A204.1 (cell line): ENCODE measurements around the gene NFIC.
"Not testable (repeated sequence)": the region's sequence is repeated elsewhere in the genome, so short reads cannot be mapped to it uniquely, and the experiment has no call there.

Source experiments
- FAIRE-seq: peaks from 2 replicates; lab custom pipeline; 2012; peaks lifted over from hg19 to GRCh38; lab: Jason Lieb, UNC

Gene NFIC

GRCh38 chr19:3426433-3426832, 60.0 kb downstream of the NFIC start:
- FAIRE-seq, result no peak

- FAIRE-seq, result not testable (repeated sequence)
Observed at GRCh38 chr19:3430366-3430680, 63.9 kb downstream of the NFIC start.

GRCh38 chr19:3431760-3432397, 65.5 kb downstream of the NFIC start:
- no peak for FAIRE-seq

GRCh38 chr19:3433313-3433712, 66.9 kb downstream of the NFIC start:
- no peak for FAIRE-seq

- FAIRE-seq, result no peak
Observed at GRCh38 chr19:3433805-3434540, 67.6 kb downstream of the NFIC start.

- no peak for FAIRE-seq
Observed at GRCh38 chr19:3434630-3435553, 68.5 kb downstream of the NFIC start.

- no peak for FAIRE-seq
Observed at GRCh38 chr19:3440082-3440481, 73.7 kb downstream of the NFIC start.

- FAIRE-seq, result no peak
Observed at GRCh38 chr19:3441089-3441985, 75.0 kb downstream of the NFIC start.

- no peak for FAIRE-seq
Observed at GRCh38 chr19:3441986-3442329, 75.6 kb downstream of the NFIC start.

- FAIRE-seq, result no peak
Observed at GRCh38 chr19:3442487-3443071, 76.2 kb downstream of the NFIC start.

- no peak for FAIRE-seq
Observed at GRCh38 chr19:3443840-3444694, 77.7 kb downstream of the NFIC start.

GRCh38 chr19:3444695-3445234, 78.4 kb downstream of the NFIC start:
- no peak for FAIRE-seq

- not testable (repeated sequence) for FAIRE-seq
Observed at GRCh38 chr19:3446657-3447056, 80.3 kb downstream of the NFIC start.

- no peak for FAIRE-seq
Observed at GRCh38 chr19:3448616-3449334, 82.4 kb downstream of the NFIC start.

GRCh38 chr19:3450796-3451411, 84.5 kb downstream of the NFIC start:
- FAIRE-seq, result no peak

GRCh38 chr19:3451451-3451866, 85.1 kb downstream of the NFIC start:
- FAIRE-seq, result no peak

GRCh38 chr19:3452171-3452941, 86.0 kb downstream of the NFIC start:
- no peak for FAIRE-seq

GRCh38 chr19:3452942-3453214, 86.5 kb downstream of the NFIC start:
- not testable (repeated sequence) for FAIRE-seq

GRCh38 chr19:3453840-3454239, 87.5 kb downstream of the NFIC start:
- FAIRE-seq, result no peak
